Natural killer cell (primary cell): ENCODE measurements around the gene SUDS3. TPM values are rescaled to one million over a fixed set of nuclear protein-coding genes. Genes with fewer than 3 reads are reported as not detected.
"Not testable (repeated sequence)": the region's sequence is repeated elsewhere in the genome, so short reads cannot be mapped to it uniquely, and the experiment has no call there.

Source experiments
- ATAC-seq, 3 donors: fragments of 150-1000 bp in 2 of 3; fragments of 200-7000 bp in 1 of 3; cut with Tn5 transposase; 1 replicate in 1 of 3; 2 replicates in 2 of 3; pipeline ENCODE4 v1.10.0; 2021; ENCODE audit warnings: mild to moderate bottlenecking in 2 of 3, moderate library complexity in 2 of 3
- DNase-seq, 2 donors: peaks; one replicate each; pipeline versions ENCODE4 v3.0.0 to v3.0.0-alpha.2; 2013 to 2021; ENCODE audit warnings: mixed read lengths in 1 of 2
- H3K27ac ChIP-seq: one replicate; pipeline ENCODE4 v1.5.1; 2013; ENCODE audit warnings: mild to moderate bottlenecking, low read length
- H3K27me3 ChIP-seq: one replicate; pipeline ENCODE4 v1.6.1; 2013; ENCODE audit warnings: low read length; ENCODE audit not compliant: control insufficient read depth, insufficient read depth
- H3K36me3 ChIP-seq: one replicate; pipeline ENCODE4 v1.6.1; 2013; ENCODE audit warnings: low read length; ENCODE audit not compliant: control insufficient read depth, insufficient read depth
- H3K4me1 ChIP-seq: one replicate; pipeline ENCODE4 v1.6.1; 2013; ENCODE audit warnings: low read length; ENCODE audit not compliant: control insufficient read depth, insufficient read depth
- H3K4me3 ChIP-seq: one replicate; pipeline ENCODE4 v1.5.1; 2013; ENCODE audit warnings: low read length
- H3K9me3 ChIP-seq: one replicate; pipeline ENCODE4 v1.6.1; 2013; ENCODE audit warnings: low read length; ENCODE audit not compliant: control insufficient read depth, insufficient read depth
- H3K27ac Mint-ChIP-seq, 2 donors: one replicate each; pipeline ENCODE4 v1.8.0; 2022; ENCODE audit warnings: mild to moderate bottlenecking in 2 of 2, mixed read lengths in 2 of 2, moderate library complexity in 1 of 2
- H3K27me3 Mint-ChIP-seq, 2 donors: one replicate each; pipeline ENCODE4 v1.8.0; 2022; ENCODE audit warnings: low read depth in 2 of 2, mixed read lengths in 2 of 2
- H3K36me3 Mint-ChIP-seq: one replicate; pipeline ENCODE4 v1.8.0; 2022; ENCODE audit warnings: mixed read lengths
- H3K4me1 Mint-ChIP-seq, 2 donors: one replicate each; pipeline ENCODE4 v1.8.0; 2022; ENCODE audit warnings: mixed read lengths in 2 of 2
- H3K4me3 Mint-ChIP-seq: one replicate; pipeline ENCODE4 v1.8.0; 2022; ENCODE audit warnings: mild to moderate bottlenecking, moderate library complexity, mixed read lengths
- H3K9me3 Mint-ChIP-seq, 2 donors: one replicate each; pipeline ENCODE4 v1.8.0; 2022; ENCODE audit warnings: mixed read lengths in 2 of 2
- WGBS: methylation state at CpG from one replicate; pipeline ENCODE4 v1.1.7; 2013; ENCODE audit warnings: missing lambda C conversion rate; ENCODE audit not compliant: insufficient coverage; 5-methylcytosine and 5-hydroxymethylcytosine counted together
- intact Hi-C: fragments of 100-400 bp; cut with micrococcal nuclease; formaldehyde crosslinking; loops from one replicate; pipeline ENCODE4 v1.14.2; 2022
- total RNA-seq, 4 donors: library from RNA; stranded (reverse); fragments of 120-200 nt in 1 of 4; gene quantifications; one replicate each; pipeline versions ENCODE4 v1.2.3 to v1.2.4, GENCODE V29; 2013 to 2022
- TF ChIP-seq, protein P1 (sequence below): fragments of 200-600 bp; IDR thresholded peaks from one replicate; pipeline ENCODE4 v1.8.0; 2022; ENCODE audit warnings: antibody characterized with exemption

The SUDS3 gene
- total RNA-seq, 3 donors from 2014 or later (not counting 1 experiment from before 2014, with no cell fraction given) = 27.5 to 40.3 (median 35.7) TPM

DNA sequence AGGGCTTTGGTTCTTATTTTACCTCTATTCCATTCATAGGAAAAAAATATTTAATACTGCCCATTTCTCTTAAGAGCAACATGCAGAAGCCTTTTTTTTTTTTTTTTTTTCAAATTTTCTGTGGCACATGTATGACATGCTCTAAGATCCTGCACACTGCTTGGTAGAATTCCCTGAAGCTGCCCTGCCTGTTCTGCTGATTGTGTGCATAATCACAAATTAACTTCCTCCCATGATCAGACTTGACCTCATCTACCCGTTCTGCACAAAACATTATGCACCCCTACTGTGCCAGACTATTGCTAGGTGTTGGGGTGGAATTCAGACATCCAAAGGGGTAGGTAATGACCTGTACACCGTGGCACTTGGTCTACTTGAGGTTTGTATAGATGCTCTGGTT lies 22.2 kb downstream of the SUDS3 start:
- no peak overlapping the region for H3K27ac ChIP-seq
- no peaks in the 10 kb centered on the region for H3K9me3 ChIP-seq
- no peaks in the 10 kb centered on the region for H3K27me3 ChIP-seq
- intact Hi-C loops = no loop called here
- ATAC-seq (no peak), DNase-seq (no peak)
- H3K36me3 ChIP-seq = peaks cover 43% of the 10 kb centered on the region
- TF ChIP-seq, protein P1, sequence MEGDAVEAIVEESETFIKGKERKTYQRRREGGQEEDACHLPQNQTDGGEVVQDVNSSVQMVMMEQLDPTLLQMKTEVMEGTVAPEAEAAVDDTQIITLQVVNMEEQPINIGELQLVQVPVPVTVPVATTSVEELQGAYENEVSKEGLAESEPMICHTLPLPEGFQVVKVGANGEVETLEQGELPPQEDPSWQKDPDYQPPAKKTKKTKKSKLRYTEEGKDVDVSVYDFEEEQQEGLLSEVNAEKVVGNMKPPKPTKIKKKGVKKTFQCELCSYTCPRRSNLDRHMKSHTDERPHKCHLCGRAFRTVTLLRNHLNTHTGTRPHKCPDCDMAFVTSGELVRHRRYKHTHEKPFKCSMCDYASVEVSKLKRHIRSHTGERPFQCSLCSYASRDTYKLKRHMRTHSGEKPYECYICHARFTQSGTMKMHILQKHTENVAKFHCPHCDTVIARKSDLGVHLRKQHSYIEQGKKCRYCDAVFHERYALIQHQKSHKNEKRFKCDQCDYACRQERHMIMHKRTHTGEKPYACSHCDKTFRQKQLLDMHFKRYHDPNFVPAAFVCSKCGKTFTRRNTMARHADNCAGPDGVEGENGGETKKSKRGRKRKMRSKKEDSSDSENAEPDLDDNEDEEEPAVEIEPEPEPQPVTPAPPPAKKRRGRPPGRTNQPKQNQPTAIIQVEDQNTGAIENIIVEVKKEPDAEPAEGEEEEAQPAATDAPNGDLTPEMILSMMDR = no peak
- H3K4me3 Mint-ChIP-seq = no peak overlapping the region
- H3K27ac Mint-ChIP-seq = peak overlapping the region in 1 of 2 donors; percentile 9
- peaks cover 0 to 17% of the 10 kb centered on the region in 2 donors for H3K4me1 Mint-ChIP-seq
- 89% methylated on average over 1 of the region's 2 CpGs for WGBS
- no peaks in the 10 kb centered on the region for H3K27me3 Mint-ChIP-seq
- no peaks in the 10 kb centered on the region for H3K4me1 ChIP-seq
- H3K4me3 ChIP-seq = no peak overlapping the region
- no peaks in the 10 kb centered on the region for H3K9me3 Mint-ChIP-seq
- peaks cover 32% of the 10 kb centered on the region for H3K36me3 Mint-ChIP-seq

DNA sequence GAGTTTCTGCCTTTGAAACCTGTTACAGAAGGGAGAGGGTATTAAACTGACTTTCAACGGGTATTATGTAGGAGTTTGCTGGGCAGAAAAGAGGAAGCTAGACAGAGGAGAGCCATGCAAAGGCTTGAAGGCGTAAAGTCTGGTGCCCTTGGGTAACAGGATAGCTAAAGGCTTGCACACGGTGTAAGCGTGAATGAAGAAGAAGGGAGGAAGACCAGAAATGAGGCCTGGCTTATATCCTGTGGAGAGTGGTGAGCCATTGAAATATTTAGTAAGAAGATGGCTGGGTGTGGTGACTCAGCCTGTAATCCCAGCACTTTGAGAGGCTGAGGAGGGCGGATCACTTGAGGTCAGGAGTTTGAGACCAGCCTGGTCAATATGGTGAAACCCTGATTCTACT lies 22.6 kb downstream of the SUDS3 start:
- Mint-ChIP-seq H3K27me3 (no peaks in the 10 kb centered on the region), H3K4me1 (peaks cover 0 to 17% of the 10 kb centered on the region in 2 donors), H3K4me3 (no peak overlapping the region), H3K36me3 (peaks cover 34% of the 10 kb centered on the region), H3K27ac (peak overlapping the region in 1 of 2 donors; percentile 9), H3K9me3 (no peaks in the 10 kb centered on the region)
- TF ChIP-seq, protein P1 = no peak
- Histone ChIP-seq H3K9me3 (no peaks in the 10 kb centered on the region), H3K27ac (no peak overlapping the region), H3K4me3 (no peak overlapping the region), H3K36me3 (peaks cover 41% of the 10 kb centered on the region), H3K27me3 (no peaks in the 10 kb centered on the region), H3K4me1 (no peaks in the 10 kb centered on the region)
- DNase-seq = no peak
- intact Hi-C loops = no loop called here
- no peak for ATAC-seq
- 87% methylated on average over 5 of the region's 5 CpGs for WGBS

DNA sequence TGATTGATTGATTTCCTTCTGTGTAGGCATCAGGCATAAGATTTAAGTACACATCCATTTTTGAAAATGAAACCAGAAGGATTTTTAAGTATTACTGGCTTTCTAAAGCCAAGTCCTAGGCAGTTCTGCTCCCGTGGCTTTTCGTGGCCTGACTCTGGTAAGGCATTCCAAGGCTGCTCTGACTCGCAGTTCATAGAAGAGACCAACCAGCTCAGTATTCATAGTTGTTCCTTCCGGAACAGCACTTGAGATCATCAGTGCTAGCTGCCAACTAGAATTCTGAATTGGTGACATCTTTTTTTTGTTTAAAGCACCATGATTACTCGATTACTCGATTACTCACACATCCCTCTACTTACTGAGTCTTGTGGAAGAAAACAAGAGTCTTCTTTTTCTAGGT lies 25.9 kb downstream of the SUDS3 start:
- DNase-seq (no peak), ATAC-seq (no peak)
- 97% methylated on average over 6 of the region's 6 CpGs for WGBS
- Mint-ChIP-seq H3K27ac (no peak overlapping the region), H3K9me3 (no peaks in the 10 kb centered on the region), H3K4me1 (peaks cover 0 to 11% of the 10 kb centered on the region in 2 donors), H3K4me3 (no peak overlapping the region), H3K27me3 (no peaks in the 10 kb centered on the region), H3K36me3 (peaks cover 34% of the 10 kb centered on the region)
- Histone ChIP-seq H3K4me3 (no peak overlapping the region), H3K36me3 (peaks cover 40% of the 10 kb centered on the region), H3K27me3 (no peaks in the 10 kb centered on the region), H3K4me1 (no peaks in the 10 kb centered on the region), H3K27ac (no peak overlapping the region), H3K9me3 (no peaks in the 10 kb centered on the region)
- intact Hi-C loops = loop anchor here (10.0 kb wide), 2 partner anchors 1143 to 1263 kb away; partner anchors contain the start of gene PRKAB1
- TF ChIP-seq, protein P1 = no peak

DNA sequence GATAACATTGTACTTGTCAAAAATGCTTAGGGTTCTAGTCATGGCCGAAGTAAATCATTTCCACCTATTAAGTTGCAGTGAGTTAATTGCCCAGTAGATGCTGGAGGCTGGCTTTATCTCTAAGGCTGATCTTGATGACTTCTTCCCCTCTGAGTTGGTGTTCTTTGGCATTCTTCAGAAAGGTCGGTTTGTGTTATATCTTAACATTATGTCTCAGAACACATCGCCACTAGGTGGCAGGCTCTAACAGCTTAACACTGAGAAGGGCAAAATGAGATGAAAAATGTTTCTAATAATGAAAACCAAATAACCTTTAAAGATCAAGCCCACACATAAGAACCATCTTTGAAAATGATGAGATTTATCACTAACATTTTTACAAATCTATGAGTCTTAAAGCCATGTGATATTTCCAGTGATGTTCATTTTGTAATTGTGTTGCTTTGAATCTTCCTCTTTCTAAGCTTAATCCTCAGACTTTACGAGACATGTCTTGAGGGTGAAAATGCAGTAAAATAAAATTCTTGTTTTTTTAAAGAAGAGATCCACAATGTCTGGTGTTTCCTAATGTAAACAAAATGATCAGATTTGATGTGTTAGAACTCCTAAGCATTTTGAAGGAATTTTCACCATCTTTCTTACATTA lies 28.6 kb downstream of the SUDS3 start:
- Mint-ChIP-seq H3K27me3 (no peaks in the 10 kb centered on the region), H3K36me3 (peaks cover 34% of the 10 kb centered on the region), H3K4me3 (no peak overlapping the region), H3K4me1 (no peaks in the 10 kb centered on the region), H3K9me3 (no peaks in the 10 kb centered on the region), H3K27ac (no peak overlapping the region)
- Histone ChIP-seq H3K9me3 (no peaks in the 10 kb centered on the region), H3K27me3 (no peaks in the 10 kb centered on the region), H3K4me1 (no peaks in the 10 kb centered on the region), H3K27ac (no peak overlapping the region), H3K4me3 (no peak overlapping the region), H3K36me3 (peaks cover 41% of the 10 kb centered on the region)
- peak; percentile 24 to 67 for DNase-seq
- WGBS = no CpG with 5 or more reads among the region's 4 CpGs
- TF ChIP-seq, protein P1 = peak; percentile 82
- ATAC-seq = peak in 2 of 3 donors; percentile 53 to 68
- intact Hi-C loops = loop anchor here (5.0 to 10.0 kb wide), 3 partner anchors 632 to 1260 kb away; partner anchors contain the start of gene PRKAB1

DNA sequence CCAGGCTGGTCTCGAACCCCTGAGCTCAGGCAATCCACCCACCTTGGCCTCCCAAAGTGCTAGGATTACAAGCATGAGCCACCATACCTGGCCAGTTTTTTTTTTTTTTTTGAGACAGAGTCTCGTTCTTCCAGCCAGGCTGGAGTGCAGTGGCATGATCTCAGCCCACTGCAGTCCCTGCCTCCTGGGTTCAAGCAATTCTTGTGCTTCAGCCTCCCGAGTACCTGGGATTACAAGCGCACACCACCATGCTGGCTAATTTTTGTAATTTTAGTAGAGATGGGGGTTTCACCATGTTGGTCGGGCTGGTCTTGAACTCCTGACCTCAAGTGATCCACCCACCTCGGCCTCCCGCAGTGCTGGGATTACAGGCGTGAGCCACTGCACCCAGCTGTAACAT lies 31.9 kb downstream of the SUDS3 start:
- WGBS = 98% methylated on average over 8 of the region's 8 CpGs
- H3K4me1 ChIP-seq, H3K4me3 ChIP-seq, H3K27me3 ChIP-seq, H3K27ac Mint-ChIP-seq, H3K27ac ChIP-seq, H3K4me1 Mint-ChIP-seq, ATAC-seq, H3K27me3 Mint-ChIP-seq, DNase-seq, H3K4me3 Mint-ChIP-seq, H3K9me3 ChIP-seq, H3K9me3 Mint-ChIP-seq: not testable (repeated sequence)
- H3K36me3 Mint-ChIP-seq = peaks cover 26% of the 10 kb centered on the region
- intact Hi-C loops = loop anchor here (5.0 to 10.0 kb wide), 3 partner anchors 629 to 1257 kb away; partner anchors contain the start of gene PRKAB1
- peaks cover 43% of the 10 kb centered on the region for H3K36me3 ChIP-seq
